8988T (cell line): ENCODE data around the gene NOL9.
A peak's percentile ranks its signal among the peaks of the same experiment; 100 is the strongest.

Experiments
- DNase-seq: peaks from one replicate; pipeline ENCODE4 v3.0.0; 2011

The NOL9 gene

GRCh38 chr1:6486433-6487011 is 67.8 kb downstream of the NOL9 start:
- peak; percentile 96 for DNase-seq

GRCh38 chr1:6485168-6486101 is 68.9 kb downstream of the NOL9 start:
- no peak for DNase-seq

- DNase-seq: no peak
Observed at GRCh38 chr1:6484826-6485167, 69.5 kb downstream of the NOL9 start.

- DNase-seq: no peak
Observed at GRCh38 chr1:6483761-6484117, 70.6 kb downstream of the NOL9 start.

GRCh38 chr1:6483017-6483760 is 71.1 kb downstream of the NOL9 start:
- no peak for DNase-seq

- no peak for DNase-seq
Observed at GRCh38 chr1:6481820-6482219, 72.5 kb downstream of the NOL9 start.

- no peak for DNase-seq
Observed at GRCh38 chr1:6477039-6477820, 77.1 kb downstream of the NOL9 start.

GRCh38 chr1:6476483-6476882 is 77.8 kb downstream of the NOL9 start:
- no peak for DNase-seq

- peak; percentile 89 for DNase-seq
Observed at GRCh38 chr1:6475381-6476133, 78.8 kb downstream of the NOL9 start.

- no peak for DNase-seq
Observed at GRCh38 chr1:6474815-6475282, 79.5 kb downstream of the NOL9 start.

GRCh38 chr1:6473974-6474814 is 80.1 kb downstream of the NOL9 start:
- DNase-seq: no peak

GRCh38 chr1:6473156-6473555 is 81.2 kb downstream of the NOL9 start:
- DNase-seq: no peak

GRCh38 chr1:6472391-6472790 is 81.9 kb downstream of the NOL9 start:
- no peak for DNase-seq

GRCh38 chr1:6471970-6472368 is 82.3 kb downstream of the NOL9 start:
- DNase-seq: no peak
